HG03103 (cell line): Measurements from ENCODE around the gene DIP2B.
"Not testable (repeated sequence)": the region's sequence is repeated elsewhere in the genome, so short reads cannot be mapped to it uniquely, and the experiment has no call there.

Experiments used
- ATAC-seq: cut with Tn5 transposase; IDR thresholded peaks from one replicate; pipeline ENCODE4 v1.9.1; 2021; ENCODE audit warnings: low read depth; ENCODE audit not compliant: unreplicated experiment

The DIP2B gene, protein sequence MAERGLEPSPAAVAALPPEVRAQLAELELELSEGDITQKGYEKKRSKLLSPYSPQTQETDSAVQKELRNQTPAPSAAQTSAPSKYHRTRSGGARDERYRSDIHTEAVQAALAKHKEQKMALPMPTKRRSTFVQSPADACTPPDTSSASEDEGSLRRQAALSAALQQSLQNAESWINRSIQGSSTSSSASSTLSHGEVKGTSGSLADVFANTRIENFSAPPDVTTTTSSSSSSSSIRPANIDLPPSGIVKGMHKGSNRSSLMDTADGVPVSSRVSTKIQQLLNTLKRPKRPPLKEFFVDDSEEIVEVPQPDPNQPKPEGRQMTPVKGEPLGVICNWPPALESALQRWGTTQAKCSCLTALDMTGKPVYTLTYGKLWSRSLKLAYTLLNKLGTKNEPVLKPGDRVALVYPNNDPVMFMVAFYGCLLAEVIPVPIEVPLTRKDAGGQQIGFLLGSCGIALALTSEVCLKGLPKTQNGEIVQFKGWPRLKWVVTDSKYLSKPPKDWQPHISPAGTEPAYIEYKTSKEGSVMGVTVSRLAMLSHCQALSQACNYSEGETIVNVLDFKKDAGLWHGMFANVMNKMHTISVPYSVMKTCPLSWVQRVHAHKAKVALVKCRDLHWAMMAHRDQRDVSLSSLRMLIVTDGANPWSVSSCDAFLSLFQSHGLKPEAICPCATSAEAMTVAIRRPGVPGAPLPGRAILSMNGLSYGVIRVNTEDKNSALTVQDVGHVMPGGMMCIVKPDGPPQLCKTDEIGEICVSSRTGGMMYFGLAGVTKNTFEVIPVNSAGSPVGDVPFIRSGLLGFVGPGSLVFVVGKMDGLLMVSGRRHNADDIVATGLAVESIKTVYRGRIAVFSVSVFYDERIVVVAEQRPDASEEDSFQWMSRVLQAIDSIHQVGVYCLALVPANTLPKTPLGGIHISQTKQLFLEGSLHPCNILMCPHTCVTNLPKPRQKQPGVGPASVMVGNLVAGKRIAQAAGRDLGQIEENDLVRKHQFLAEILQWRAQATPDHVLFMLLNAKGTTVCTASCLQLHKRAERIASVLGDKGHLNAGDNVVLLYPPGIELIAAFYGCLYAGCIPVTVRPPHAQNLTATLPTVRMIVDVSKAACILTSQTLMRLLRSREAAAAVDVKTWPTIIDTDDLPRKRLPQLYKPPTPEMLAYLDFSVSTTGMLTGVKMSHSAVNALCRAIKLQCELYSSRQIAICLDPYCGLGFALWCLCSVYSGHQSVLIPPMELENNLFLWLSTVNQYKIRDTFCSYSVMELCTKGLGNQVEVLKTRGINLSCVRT (N-terminal part only)

DNA sequence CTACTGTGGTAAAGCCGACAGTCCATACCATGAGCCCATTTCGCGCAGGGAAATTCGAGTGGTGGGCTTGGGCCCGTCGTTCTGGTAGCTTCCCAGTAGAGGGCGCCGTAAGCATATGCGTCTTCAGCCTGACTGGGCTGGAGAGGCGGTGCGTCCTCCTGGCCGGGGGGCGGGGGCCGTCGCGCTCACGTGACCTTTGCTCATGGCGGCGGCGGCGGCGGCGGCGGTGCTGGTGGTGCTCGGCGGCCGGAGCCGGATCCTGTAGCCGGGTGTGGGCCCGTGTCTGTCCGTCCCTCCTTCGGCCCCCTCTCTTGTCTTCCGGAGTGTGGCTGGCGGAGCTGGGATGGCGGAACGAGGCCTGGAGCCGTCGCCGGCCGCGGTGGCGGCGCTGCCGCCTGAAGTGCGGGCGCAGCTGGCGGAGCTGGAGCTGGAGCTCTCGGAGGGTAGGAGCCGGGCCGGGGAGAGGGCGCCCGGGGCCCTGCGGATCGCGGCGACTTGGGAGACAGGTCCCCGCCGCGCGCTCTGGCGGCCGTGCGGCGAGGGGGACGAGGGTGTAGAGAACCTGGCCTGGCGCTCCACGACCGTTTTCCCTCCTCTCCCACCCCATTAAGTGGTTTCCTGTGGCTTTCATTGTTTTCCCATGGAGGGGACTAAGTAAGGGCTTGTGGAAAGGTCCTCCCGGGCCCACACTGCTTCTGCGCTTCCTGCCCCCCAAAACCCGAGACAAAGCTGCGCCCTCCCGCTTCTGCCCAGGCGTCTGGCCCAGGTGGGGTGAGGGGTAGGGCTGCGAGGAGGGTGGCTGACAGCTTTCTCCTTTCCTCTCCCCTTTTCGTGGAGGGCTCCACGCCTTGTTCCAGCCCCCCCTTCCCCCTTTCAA lies at the start of gene DIP2B:
Gene DIP2B (plus strand): TSS at position 188 of the 877 bp plus-strand sequence. CDS start 156 bp downstream, at position 344.
- peak; percentile 65 for ATAC-seq

DNA sequence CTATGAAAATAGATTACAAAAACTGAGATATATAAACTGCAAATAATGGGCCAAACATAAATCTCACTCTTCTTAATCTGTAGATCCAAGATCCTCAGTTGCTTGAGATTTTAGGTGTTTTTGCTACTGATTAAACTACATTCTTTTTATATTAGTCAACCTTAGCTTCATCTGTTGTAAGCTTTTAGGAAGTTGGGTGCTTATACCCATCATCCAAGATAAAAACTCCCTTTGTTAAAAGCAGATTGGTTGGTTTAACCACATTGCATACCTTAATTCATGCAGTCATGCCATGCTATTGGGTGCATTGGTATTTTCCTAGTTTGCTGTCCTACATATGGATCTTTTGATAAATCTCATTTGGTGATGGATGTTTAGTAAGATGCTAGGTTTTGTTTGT lies 46.2 kb upstream of the DIP2B start:
- no peak for ATAC-seq

DNA sequence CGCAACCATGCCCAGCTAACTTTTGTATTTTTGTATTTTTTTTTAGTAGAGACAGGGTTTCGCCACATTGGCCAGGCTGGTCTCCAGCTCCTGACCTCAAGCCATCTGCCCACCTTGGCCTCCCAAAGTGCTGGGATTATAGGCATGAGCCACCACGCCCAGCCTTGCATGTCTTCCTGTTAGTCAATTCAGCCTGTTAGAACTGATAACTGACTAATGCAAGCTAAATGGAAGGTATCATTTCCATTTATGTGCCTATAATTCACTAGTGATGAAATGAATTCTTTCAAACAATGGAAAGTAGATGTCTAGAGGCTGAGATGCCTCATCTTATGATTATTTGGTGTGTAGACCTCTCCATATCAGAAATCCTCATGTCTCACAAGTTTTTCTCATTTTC lies 37.3 kb upstream of the DIP2B start:
- ATAC-seq, result no peak

DNA sequence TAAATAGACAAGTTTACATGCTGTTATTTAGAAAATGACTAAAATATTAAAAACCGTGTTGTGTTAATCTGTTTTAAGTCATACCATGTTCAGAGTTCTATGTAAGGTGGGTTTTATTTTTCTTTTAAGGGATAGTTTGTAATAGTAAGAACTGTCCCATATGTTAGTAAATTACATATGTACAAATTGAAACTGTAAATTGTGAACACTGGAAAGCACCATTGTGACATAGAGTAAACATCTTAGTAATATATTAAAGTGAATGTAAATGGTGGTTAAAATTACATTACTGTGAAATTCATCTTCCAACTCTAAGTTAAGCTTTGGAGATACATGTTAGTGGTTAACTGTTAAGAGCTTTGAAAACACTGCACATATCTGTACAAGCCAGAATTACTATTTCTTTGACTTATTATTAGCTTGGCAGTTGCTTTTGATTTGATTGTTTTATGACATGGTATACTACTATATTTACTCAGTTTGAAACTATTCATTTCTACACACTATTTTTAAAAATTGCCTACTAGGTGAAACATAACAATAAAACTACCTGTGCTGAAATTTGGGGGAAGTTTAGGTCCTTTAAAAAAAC lies 27.4 kb upstream of the DIP2B start:
- ATAC-seq, result no peak

DNA sequence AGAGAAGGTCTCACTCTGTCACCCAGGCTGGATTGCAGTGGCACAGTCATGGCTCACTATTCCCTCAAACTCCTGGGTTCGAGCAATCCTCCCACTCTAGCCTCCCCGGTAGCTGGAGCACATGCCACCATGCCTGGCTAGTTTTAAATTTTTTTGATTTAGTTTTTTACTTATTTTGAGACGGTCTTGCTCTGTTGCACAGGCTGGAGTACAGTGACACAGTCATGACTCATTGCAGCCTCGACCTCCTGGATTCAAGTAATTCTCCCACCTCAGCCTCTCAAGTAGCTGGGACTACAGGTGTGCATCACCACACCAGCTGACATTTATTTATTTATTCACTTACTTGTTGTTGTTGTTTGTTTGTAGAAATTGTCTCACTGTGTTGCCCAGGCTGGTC lies 22.2 kb upstream of the DIP2B start:
- ATAC-seq, result no peak

DNA sequence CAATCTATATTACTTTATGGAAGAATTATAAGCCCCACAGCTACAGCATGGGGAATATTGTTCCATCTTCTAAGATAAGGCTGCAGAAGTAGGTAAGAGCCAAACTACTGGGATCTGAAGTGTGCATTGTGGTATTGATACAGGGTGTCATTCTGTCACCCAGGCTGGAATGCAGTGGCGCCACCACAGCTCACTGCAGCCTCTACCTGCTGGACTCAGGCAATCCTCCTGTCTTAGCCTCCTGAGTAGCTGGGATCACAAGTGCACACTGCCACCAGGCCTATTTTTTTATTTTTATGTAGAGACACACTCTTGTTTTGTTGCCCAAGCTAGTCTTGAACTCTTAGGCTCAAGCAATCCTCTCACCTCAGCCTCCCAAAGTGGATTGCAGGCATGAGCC lies 21.3 kb upstream of the DIP2B start:
- no peak for ATAC-seq

DNA sequence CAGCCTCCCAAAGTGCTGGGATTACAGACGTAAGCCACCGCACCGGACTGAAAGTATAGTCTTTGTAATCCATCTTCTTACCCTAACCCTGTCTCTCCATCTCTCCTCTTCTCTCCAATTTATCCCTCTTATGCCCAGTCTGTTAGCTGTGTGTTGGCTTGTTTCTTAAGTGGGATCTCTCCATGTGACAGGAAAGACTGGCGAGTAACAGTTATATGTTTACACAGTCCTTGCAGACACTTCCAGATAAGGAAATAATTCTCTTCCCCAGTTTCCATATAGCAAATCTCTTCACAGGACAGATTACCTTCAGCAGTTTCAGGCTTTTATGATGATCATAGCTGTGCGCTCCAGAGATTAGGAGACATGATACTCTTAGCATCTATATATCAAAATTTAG lies 16.0 kb upstream of the DIP2B start:
- no peak for ATAC-seq

DNA sequence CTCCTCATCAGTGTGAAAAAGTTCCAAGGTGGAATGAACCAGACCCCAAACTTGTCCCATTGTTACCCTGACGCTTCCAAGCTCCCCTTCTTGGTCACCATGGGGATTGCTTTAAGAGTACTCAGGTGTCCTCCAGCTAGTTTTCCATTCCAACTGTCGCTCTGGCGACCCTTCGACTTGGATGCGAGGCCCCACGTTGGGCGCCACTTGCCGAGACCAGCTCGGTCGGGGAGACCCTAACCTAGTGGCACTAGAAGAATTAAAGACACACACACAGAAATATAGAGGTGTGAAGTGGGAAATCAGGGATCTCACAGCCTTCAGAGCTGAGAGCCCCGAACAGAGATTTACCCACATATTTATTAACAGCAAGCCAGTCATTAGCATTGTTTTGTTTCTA lies 6.7 kb upstream of the DIP2B start:
- ATAC-seq, result not testable (repeated sequence)

DNA sequence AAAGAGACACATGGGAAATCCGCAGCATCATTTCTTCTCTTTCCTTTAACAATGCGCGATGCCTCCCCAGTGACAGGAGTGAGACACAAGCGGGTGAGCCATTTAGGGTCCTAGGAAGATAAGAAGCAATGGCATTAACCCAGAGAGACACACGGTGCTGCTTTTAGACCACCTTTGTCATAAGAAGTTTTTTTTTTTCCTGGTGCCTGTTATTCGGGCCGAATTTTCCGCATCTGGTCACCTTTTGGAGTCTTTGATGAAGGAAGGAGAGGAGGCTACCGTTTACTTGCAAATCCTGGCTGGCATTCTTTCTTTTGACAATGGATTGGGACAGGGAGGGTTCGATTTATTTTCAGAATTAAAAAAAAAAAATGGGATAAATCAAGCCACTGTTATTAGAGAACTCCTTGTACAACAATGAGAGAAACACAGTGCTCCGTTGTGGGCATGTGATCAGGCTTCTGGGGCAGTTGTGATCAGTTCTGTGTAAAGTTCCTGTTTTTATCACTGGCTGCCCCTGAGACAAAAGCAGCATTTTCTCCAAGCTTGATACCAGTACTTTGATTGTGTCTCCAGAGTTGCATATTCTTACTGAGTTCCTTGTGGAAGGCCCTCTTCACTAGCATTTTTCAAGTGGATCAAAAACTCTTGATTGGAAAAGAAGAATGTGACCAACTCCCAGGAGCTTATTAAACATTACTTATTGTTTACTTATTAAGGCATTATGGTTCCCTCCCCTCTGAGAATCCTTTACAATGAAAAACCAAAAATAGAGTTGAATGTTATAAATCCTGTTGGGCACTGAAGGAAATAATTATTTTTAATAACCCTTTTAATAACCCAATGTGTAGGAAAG lies 1.1 kb downstream of the DIP2B start:
- ATAC-seq, result no peak

DNA sequence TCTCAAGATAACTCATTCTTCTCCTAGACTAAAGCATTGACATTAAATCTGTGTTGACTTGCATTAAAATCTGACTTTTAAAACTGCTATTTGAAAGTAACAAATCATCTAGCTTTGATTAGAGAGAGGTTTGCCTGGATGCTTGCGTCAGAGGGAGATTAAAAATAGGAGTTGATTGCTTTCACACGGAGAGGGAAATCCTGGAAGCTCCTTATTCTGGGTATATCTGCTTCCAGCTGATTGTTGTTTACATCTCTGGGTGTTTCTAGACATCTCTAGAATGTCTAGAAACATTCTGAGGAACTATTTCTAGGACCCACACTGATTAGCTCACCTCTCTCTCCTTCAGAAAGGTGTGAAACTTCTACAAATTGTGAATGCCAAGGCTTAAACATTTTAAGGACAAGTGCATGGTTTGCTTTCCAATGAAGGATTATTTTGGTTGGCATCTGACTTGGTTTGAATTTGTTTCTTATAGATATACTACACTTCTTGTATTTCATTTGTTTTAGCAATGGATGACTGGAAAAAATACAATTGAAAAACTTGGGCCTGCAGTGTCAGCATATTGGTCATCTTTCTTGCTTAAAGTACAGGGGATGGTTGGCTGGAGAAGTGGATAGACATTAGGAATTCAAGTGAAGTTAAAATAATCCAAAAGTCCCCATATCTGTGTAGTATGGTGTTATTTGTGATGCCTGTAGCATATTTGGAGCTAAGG lies 2.1 kb downstream of the DIP2B start:
- no peak for ATAC-seq

DNA sequence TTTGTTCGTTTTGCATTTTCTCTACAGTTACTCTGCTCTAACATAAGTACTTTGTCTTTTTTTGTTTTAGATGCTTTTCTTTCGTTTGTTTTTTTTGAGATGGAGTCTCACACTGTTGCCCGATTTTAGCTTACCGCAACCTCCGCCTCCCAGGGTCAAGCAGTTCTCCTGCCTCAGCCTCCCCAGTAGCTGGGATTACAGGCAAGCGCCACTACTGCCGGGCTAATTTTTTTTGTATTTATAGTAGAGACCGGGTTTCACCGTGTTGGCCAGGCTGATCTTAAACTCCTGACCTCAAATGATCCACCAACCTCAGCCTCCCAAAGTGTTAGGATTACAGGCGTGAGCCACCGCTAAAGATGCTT lies 2.7 kb downstream of the DIP2B start:
- ATAC-seq, result no peak

DNA sequence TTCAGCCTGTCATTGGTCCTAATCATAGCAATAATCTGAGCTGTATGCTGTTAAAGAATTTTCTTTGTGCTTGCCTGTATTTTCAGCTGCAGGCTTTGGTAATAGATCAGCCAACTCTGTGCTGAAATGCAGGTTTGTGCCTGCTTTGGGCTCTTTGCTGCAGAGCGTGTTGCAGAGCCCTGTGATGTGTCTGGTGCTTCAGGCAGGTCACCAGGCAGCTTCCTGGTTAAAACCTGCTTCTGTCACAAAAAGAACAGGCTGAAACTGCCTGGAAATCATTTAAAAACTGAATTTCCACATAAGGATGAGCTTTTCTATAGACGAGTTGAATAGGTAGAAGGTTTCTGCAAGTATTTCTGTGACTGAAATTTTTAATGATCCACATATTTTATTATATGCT lies 3.1 kb downstream of the DIP2B start:
- no peak for ATAC-seq

DNA sequence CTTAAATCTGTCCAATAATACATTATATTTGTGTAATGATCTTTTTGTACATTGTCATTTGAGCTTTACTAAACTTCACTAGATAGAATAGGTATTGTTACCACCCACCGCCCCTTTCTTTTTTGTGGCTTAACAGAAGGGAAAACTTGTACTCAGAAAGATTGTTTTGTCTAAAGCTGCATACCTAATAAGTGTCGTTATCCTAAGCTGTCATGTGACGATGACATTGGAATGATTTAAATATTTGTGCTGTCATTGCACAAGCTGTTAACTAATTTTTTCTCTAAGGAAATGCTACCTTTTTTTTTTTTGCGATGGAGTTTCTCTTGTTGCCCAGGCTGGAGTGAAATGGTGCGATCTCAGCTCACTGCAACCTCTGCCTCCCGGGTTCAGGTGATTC lies 3.6 kb downstream of the DIP2B start:
- no peak for ATAC-seq

DNA sequence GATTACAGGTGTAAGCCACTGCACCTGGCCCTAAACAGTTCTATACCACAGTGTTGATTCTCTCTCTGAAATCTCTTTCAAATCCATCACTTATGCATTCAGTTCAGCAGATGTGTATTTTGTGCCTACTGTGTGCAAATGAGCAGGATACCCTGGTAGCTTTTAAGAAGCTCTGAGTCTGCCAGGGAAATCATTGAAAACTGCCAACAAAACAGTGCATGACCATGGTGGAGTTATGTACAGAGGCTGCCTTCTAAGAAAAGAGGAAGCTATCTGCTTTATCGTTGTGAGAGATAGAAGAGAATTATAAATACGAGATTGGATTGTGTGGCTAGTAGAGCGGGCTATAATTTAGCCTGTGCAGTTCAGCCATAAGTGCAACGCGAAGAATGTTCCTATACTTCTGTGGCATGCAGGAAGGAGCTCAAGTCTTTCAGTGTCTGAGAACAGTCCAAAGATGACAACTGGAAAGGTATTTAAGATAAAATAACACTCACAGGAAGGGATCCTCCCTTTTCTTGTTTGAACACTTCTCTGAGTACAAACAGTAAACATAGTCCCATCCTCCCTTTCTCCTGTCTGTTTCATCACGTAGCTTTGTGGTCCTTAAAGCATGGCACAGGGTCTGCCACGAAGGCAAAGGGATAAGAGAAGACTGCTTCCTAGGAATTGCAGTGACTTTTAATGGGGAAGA lies 4.3 kb downstream of the DIP2B start:
- no peak for ATAC-seq

DNA sequence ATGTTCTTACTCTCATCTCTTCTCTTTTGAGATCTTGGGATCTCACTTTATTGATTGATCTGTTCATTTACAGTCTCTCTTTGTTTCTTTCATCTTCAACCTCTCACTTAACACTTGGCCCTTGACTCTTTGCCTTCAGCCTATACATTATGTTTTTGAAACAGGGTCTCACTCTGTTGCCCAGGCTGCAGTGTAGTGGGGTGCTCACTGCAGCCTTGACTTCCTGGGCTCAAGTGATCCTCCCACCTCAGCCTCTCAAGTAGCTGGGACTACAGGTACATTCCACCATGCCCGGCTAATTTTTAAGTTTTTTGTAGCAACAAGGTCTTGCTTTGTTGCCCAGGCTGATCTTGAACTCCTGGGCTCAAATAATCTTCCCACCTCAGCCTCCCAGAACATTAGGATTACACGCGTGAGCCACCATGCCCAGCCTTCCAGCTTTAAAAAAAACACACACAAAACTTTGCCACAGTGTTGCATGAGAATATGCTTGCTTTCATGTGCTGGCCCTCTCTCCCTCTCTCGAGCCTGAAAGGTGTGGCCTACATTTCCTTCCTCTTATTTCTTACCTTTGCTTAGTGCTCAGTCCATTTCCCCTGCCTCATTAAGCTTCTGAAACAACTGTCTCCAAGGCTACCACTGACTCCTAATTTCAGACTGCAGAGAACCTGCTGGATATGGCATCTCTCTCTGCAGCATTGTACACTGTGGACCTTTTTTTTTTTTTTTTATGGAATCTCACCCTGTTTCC lies 9.9 kb downstream of the DIP2B start:
- no peak for ATAC-seq

DNA sequence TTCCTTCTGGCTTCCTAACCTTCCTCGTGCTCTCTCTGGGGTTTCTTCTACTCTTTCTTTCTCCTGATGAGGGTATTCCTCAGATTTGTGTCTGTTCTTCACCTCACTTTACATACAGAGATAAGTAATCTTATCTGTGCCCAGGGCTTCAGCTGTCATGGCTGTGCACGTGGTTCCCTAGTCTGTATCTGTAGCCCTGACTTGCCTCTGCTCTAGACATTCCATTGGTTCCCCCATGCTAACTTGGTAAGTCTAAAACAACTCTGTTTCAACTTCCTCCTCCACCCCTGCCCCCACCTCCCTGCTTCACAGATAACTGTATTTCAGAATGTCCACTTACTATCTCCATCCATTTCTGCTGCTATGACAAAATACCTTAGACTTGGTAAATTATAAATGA lies 10.8 kb downstream of the DIP2B start:
- ATAC-seq, result no peak
